HCT116 (cell line): ENCODE data around the gene NUP210.

Experiments
- CTCF ChIP-seq, 3 experiments: fragments of 200-600 bp in 1 of 3; sonication (generic) in 1 of 3; IDR thresholded peaks in 2 of 3; conservative IDR thresholded peaks in 1 of 3; 2 replicates each; pipeline ENCODE4 v1.5.1; 2012 to 2017; ENCODE audit warnings: low read depth in 2 of 3, low read length in 2 of 3, antibody characterized with exemption in 1 of 3, borderline replicate concordance in 1 of 3, control low read depth in 1 of 3, mild to moderate bottlenecking in 1 of 3, mixed read lengths in 1 of 3, mixed run types in 1 of 3, moderate library complexity in 1 of 3; ENCODE audit not compliant: insufficient read depth in 1 of 3
- POLR2A ChIP-seq: IDR thresholded peaks from 2 replicates; pipeline ENCODE4 v1.7.0; 2011; ENCODE audit warnings: borderline replicate concordance; ENCODE audit not compliant: insufficient read depth, insufficient read length; ENCODE audit errors: extremely low read depth
- POLR2AphosphoS5 ChIP-seq: IDR thresholded peaks from 2 replicates; pipeline ENCODE4 v1.6.1; 2011; ENCODE audit warnings: mild to moderate bottlenecking, low read depth, low read length, moderate library complexity

GRCh38 chr3:13285007-13285567 lies 135.0 kb downstream of the NUP210 start:
- TF ChIP-seq POLR2A (no peak), CTCF (IDR thresholded peaks at IDR 0.05 in 2 of 3, conservative IDR thresholded peaks at IDR 0.05 in 1 of 3; ENCODE audit: borderline replicate concordance in 1 of 3, insufficient read depth in 1 of 3, low read depth in 2 of 3, low read length in 2 of 3) (no peak), POLR2AphosphoS5 (no peak)
